GM21515 (cell line): ENCODE results near the gene FADS6.

Experiments used
- ATAC-seq: cut with Tn5 transposase; IDR thresholded peaks from one replicate; pipeline ENCODE4 v1.9.1; 2021; ENCODE audit not compliant: unreplicated experiment

FADS6 gene

GRCh38 chr17:74892013-74892841 is 1.2 kb downstream of the FADS6 start:
- no peak for ATAC-seq

GRCh38 chr17:74890554-74890953 is 2.9 kb downstream of the FADS6 start:
- ATAC-seq = no peak

- no peak for ATAC-seq
Measured at GRCh38 chr17:74888469-74888868, 5.0 kb downstream of the FADS6 start.

GRCh38 chr17:74883241-74883745 is 10.1 kb downstream of the FADS6 start:
- no peak for ATAC-seq

- no peak for ATAC-seq
Measured at GRCh38 chr17:74882517-74883240, 10.8 kb downstream of the FADS6 start.

- ATAC-seq = no peak
Measured at GRCh38 chr17:74881073-74881472, 12.4 kb downstream of the FADS6 start.

GRCh38 chr17:74879308-74879707 is 14.1 kb downstream of the FADS6 start:
- no peak for ATAC-seq

- no peak for ATAC-seq
Measured at GRCh38 chr17:74878658-74879057, 14.8 kb downstream of the FADS6 start.

- ATAC-seq = no peak
Measured at GRCh38 chr17:74877592-74878548, 15.6 kb downstream of the FADS6 start.

GRCh38 chr17:74875977-74876593 is 17.3 kb downstream of the FADS6 start:
- no peak for ATAC-seq

- no peak for ATAC-seq
Measured at GRCh38 chr17:74875155-74875976, 18.1 kb downstream of the FADS6 start.

- ATAC-seq = no peak
Measured at GRCh38 chr17:74874615-74875037, 18.8 kb downstream of the FADS6 start.

- ATAC-seq = no peak
Measured at GRCh38 chr17:74873874-74874614, 19.4 kb downstream of the FADS6 start.

GRCh38 chr17:74873037-74873873 is 20.2 kb downstream of the FADS6 start:
- peak; percentile 82 for ATAC-seq

- peak; percentile 25 for ATAC-seq
Measured at GRCh38 chr17:74872313-74873036, 21.0 kb downstream of the FADS6 start, which contains the start of gene FDXR. FDXR (minus strand) TSS chr17:74872994; CDS start chr17:74872944, 50 bp downstream.

- ATAC-seq = no peak
Measured at GRCh38 chr17:74871356-74872076, 21.9 kb downstream of the FADS6 start.

GRCh38 chr17:74870512-74870911 is 22.9 kb downstream of the FADS6 start:
- ATAC-seq = no peak
